Measurements from ENCODE around the gene COL16A1. TPM values are rescaled to one million over a fixed set of nuclear protein-coding genes. Genes with fewer than 3 reads are reported as not detected.
A peak's percentile ranks its signal among the peaks of the same experiment; 100 is the strongest.

COL16A1 gene
- total and polyA plus RNA-seq, 2 of the 13 experiments (the other 11 are each of a cell fraction or from before 2014, with no cell fraction given): 4.3 to 12.2 TPM

GRCh38 chr1:31745096-31745945, 41.5 kb upstream of the COL16A1 start (continued):
- TF ChIP-seq ZNF605 (CRISPR knock-in tag; IDR thresholded peaks at IDR 0.05) (no peak), REXO4 (CRISPR knock-in tag; IDR thresholded peaks at IDR 0.05; ENCODE audit: borderline replicate concordance) (no peak), SOX6 (IDR thresholded peaks at IDR 0.05) (no peak), SOX6 (CRISPR knock-in tag; IDR thresholded peaks at IDR 0.05) (peak; percentile 16; the same call in 1 of the 2 replicates), HOXA3 (CRISPR knock-in tag; IDR thresholded peaks at IDR 0.05) (no peak)

DNA sequence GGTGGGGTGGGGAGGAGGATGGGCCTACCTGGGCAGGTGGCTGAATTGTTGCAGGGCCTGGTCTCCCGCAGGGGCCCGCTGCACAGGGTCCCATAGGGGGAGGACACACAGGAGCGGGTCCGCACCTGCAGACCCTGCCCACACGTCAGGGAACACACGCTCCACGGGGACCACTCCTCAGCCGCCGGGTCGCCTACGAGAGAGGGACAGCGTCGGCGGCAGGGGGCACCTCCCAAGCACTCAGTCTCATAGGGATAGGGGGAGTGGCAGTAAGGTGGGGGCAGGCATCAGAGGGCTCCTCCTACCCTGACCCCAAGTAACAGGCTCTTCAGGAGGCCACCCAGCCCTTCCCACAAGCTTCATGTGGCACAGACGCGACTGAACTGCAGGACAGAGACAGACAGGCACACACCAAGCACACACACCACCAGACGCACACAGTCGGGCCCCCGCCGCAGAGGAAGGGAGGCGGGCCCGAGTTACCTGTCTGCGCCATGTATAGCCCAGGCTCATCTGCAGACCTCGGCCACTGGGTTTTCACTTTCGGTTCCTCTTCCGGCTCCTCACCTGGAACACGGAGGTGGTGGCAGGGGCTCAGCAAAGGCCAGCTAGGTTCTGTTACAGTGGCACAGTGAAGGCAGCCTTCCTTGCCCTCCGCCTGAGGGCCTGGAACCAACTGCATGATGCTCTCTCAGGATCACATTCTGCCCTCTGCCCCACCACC, 40.5 kb upstream of the COL16A1 start:
- no peak overlapping the region for H3K9ac ChIP-seq (ENCODE audit: insufficient read depth, low read depth, low read length)
- no peak for TF ChIP-seq ZKSCAN5 (CRISPR knock-in tag; IDR thresholded peaks at IDR 0.05)
- TF ChIP-seq CREBL2 (CRISPR knock-in tag; IDR thresholded peaks at IDR 0.05; ENCODE audit: borderline replicate concordance): no peak
- TF ChIP-seq, protein P1, sequence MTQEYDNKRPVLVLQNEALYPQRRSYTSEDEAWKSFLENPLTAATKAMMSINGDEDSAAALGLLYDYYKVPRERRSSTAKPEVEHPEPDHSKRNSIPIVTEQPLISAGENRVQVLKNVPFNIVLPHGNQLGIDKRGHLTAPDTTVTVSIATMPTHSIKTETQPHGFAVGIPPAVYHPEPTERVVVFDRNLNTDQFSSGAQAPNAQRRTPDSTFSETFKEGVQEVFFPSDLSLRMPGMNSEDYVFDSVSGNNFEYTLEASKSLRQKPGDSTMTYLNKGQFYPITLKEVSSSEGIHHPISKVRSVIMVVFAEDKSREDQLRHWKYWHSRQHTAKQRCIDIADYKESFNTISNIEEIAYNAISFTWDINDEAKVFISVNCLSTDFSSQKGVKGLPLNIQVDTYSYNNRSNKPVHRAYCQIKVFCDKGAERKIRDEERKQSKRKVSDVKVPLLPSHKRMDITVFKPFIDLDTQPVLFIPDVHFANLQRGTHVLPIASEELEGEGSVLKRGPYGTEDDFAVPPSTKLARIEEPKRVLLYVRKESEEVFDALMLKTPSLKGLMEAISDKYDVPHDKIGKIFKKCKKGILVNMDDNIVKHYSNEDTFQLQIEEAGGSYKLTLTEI (CRISPR knock-in tag; conservative IDR thresholded peaks at IDR 0.05): no peak
- no peak for TF ChIP-seq ATF1 (CRISPR knock-in tag; IDR thresholded peaks at IDR 0.05)
- no peak for TF ChIP-seq ELK4 (CRISPR knock-in tag; IDR thresholded peaks at IDR 0.05; ENCODE audit: borderline replicate concordance)
- WGBS (ENCODE audit: low lambda C conversion rate): 47% methylated on average over 9 of the region's 28 CpGs
- in situ Hi-C loops (cut with HindIII; ENCODE audit: extremely low pct_ligation_motif_present, low pct_unique_long_range_greater_than_20kb): no loop called here
- intact Hi-C loops (cut with micrococcal nuclease; ENCODE audit: unreplicated experiment): no loop called here
- CTCF ChIA-PET (ENCODE audit: low intra/inter-chr PET ratio, low total read pairs): interaction anchor here (2.3 kb wide), 1 partner anchor 81 kb away, joined by 15 read pairs; no protein-coding TSS in a partner anchor
- H3K27me3 ChIP-seq (ENCODE audit: control insufficient read depth in 1 of 2, insufficient read depth in 2 of 2, low read length in 2 of 2): peaks cover 2 to 34% of the 10 kb centered on the region in 2 experiments; a peak in 4 of 5 replicates
- no peaks in the 10 kb centered on the region for H3K79me2 ChIP-seq (ENCODE audit: insufficient read depth, low read length)
- H3K27ac ChIP-seq (ENCODE audit: extremely low read length, insufficient read depth, low read length): no peak overlapping the region
- no peaks in the 10 kb centered on the region for H4K20me1 ChIP-seq (ENCODE audit: insufficient read depth, low read length)
- no peak for DNase-seq (ENCODE audit: low spot score)
- BruUV-seq (replicated peaks): no TSS peak
- H2AFZ ChIP-seq (ENCODE audit: low read length): no peak overlapping the region
- no peaks in the 10 kb centered on the region for H3K9me3 ChIP-seq (ENCODE audit: low read length)
- no peak overlapping the region for H3K4me2 ChIP-seq (ENCODE audit: low read depth, low read length)
- no peaks in the 10 kb centered on the region for H3K4me1 ChIP-seq (ENCODE audit: insufficient read depth, low read length)
- POLR2A ChIA-PET: interaction anchor here (1.7 kb wide), 2 partner anchors 28 to 40 kb away, joined by 3 to 5 read pairs; partner anchors contain the start of gene COL16A1
- no peak overlapping the region for H3K4me3 ChIP-seq (replicated peaks in 1 of 3; ENCODE audit: insufficient read depth in 1 of 3, low read depth in 2 of 3, low read length in 3 of 3)
- ATAC-seq: no peak
- no peaks in the 10 kb centered on the region for H3K36me3 ChIP-seq (replicated peaks in 1 of 2; ENCODE audit: control insufficient read depth in 1 of 2, insufficient read depth in 2 of 2, low read length in 2 of 2)
- FAIRE-seq: no peak
